Suppressor macrophage (primary cell): ENCODE results near the gene ESPNL.
"Not testable (repeated sequence)": the region's sequence is repeated elsewhere in the genome, so short reads cannot be mapped to it uniquely, and the experiment has no call there.

Experiments used
- DNase-seq, 4 experiments: peaks; one replicate each; pipeline ENCODE4 v3.0.0-alpha.2; 2020 to 2022

Gene ESPNL

DNA sequence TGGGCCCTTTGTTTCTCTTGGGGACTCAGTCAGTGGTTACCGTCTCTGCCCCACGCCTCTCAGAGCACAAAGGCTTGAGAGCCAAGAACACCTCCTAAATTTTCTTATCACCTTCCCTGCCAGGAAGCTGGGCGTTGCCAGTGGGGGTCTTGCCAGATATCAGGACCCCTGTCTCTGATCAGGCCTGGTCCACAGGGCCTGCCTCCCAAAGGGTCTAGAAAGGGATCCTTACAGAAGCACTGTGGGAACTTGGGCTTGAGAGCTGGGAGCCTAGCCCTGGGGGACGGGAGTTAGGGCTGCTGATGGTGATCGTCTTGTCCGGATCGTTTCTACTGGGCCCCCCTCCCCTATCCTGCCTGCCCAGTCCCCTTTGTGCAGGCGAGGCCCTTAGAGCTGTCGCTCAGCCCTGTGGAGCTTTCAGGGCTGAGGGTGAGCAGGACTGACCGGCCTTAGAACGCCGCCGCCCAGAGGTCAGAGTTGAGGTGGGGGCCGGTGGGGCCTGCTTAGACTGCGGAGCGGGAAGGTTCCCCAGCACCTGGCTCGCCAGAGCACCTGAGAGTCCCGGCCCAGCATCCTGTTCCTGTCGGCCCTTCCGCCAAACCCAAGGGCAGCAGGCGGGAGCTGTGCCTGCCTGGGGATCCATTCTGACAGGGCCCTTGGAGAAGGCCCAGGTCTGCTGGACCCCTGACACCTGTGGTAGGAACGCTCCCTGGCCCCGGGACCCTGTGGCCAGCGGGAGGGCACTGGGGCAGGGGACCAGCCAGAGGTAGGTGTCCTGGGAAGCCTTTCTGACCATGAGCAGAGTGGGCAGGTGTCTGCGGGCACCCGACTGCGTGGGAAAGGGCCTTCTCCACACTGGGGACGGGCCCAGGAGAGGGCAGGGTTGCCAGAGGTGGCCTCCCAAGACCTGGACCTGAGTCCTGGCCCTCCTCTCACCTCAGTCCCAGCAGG, 956 bp downstream of the ESPNL start:
- DNase-seq: no peak

DNA sequence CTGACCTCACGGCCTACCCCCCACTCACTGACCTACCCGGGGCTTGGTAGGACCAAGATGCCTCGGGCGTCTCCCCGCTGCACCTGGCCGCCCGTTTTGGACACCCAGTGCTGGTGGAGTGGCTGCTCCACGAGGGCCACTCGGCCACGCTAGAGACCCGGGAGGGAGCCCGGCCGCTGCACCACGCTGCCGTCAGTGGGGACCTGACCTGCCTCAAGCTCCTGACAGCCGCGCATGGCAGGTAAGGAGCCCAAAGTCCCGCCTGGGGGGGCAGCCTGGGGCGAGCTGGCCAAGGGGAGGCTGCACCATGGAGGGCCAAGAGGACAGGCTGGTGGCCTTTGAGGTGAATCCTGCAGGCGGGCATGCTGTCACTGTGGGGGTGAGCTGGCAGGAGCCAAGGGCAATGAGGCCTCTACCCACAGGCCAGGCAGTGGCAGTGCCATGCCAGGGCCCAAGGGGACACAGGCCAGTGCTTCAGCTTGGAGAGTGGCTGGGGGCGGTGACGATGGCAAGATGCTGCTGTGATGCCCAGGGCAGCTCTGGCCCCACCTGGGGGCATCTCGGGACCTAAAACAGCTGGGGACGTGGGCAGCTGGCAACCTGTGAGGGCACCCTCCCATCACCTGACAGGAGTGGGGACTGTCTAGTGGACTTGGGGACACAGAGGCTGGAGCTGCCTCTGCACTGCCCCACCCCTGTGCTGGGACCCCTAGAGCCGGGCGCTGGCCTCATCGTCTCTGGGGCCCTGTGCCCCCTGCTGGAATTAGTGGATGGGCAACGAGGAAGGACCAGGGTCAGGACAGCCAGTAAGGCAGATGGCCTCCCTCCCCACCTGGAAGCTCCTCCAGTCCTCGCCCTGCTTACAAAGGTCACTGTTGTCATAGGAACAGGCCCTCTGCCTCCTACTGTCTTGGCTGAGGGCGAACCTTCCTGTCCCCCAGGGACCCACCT, 2.0 kb downstream of the ESPNL start:
- DNase-seq: no peak

DNA sequence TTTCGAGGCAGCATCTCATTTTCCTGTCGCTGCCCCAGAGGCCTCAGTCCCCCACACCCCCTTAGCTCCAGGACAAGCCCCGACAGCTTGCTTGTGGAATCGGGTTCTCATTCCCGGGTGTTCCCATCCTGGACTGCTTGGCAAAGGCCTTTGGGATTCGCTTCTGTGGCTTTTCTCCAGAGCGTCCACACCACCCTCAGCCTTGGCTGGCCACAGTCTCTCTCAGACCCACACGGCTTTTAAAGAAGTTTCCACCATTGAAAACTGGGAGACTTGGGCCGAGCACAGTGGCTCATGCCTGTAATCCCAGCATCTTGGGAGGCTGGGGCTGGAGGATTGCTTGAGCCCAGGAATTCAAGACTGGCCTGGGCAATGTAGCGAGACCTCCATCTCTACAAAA, 2.7 kb downstream of the ESPNL start:
- DNase-seq: no peak

DNA sequence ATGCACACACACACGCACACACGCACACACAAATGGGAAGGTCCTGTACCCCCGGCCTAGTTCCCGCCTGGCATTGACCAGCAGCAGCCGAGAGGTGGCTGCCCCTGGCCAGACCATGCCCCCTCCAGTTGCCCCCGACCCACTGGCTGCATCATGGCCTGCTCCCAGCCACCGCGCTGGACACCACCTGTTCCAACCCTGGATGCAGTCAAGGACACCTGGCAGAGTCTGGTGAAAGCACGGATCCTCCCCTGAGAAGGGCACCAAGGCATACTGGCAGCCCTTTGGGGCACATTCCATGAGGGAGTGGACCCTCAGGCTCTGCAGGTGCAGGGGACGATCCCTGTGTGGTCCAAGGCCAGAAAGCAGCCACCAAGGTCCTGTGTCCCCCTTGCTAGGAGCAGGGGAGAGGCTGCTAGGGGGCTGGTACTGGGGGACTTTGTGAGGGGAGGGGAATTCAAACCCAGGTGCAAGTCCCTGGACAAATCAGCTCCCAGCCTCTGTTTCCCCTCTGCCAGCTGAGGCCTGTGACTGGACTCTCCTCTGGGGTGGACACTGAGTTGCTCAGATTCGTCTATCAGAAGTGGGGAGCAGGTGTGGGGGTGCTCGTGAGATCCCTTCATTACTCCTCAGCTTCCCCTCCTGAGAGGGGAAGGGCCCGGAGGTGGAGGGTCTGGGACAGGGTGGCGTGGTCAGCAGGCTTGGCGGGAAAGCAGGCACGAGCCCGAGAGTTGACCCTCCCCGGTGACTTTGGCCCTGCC, 3.5 kb downstream of the ESPNL start:
- no peak for DNase-seq

DNA sequence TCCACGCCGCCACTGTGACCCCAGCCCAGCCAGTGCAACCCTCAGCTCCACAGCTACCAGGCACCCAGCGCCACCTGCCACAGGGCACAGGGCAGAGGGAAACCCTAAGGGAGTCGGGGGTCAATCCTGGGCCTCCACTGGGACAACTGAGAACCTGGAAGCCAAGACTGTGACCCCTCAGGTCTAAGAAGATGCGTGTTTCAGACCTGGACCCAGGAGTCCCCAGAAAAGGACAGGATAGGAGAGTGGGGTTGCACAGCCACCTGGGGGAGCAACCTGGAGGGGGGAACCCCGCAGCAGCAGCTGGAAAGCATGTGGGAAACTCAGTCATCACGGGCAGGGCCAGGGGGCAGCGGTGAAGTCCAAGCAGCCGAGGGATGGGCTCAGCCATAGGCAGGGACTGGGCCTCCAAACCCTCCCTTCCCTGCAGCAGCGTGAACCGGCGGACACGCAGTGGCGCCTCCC, 4.1 kb downstream of the ESPNL start:
- no peak for DNase-seq

DNA sequence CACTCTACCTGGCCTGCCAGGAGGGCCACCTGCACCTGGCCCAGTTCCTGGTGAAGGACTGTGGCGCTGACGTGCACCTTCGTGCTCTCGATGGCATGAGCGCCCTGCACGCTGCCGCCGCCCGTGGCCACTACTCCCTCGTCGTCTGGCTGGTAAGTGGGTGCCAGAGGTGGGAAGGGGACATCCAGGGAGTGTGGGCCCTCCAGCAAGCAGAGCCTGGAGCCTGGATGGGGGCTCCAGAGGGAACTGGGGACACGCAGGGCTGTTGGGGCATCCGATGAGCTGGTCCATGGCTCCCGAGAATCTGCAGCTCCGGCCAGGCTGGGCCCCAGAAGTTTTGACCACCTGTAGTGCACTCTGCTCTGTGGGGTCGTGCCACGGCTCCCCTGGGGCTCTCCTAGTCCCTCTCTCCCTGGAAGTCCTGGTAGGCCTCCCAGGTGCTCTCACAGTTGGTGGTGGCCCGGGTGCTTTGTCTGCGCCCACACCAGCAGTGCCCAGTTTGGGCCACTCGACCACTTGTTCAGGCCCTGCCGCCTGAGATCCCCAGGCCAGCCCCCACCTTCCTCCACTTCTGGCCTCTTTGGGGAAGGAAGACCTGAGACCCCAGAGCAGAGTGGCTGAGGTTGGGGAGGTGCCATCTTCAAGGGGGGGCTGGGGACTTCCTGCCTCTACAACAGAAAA, 4.7 kb downstream of the ESPNL start:
- no peak for DNase-seq

DNA sequence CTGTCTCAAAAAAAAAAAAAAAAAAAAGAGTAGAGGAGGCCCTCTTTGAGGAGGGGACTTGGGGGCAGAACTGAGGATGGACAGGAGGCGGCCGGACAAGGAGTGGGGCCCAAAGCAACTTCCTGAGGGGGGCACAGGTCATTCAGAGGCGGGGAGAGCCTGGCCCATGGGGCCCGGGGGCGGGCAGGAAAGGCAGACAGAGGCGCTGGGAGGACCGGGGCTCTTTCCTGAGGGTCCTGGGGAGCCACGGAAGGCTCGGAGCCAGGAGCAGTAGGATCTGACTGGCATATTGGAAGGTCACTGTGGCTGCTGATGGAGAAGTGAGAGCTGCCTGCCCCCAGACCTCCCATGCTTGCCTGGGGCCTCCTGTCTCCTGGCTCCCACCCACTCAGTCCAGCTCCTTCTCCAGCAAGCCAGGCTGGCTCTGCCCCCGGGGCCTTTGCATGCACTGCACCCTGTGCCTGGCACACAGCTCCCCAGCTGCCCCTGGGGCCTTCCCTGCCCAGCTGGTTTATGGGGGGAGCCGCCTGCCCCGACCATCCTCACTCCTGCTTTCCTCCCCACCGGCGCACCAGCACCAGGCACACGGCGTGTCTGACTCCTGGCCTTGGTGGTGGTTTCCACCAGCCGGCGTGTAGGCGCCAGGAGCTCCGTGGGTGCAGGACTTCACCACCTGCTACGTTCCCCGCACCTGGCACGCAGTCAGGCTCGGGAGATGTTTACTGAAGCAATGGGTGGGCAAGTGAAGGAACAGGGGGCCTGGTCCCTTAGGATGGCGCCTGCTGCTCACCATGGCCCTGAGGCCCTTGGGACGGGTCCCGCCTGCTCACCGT, 5.6 kb downstream of the ESPNL start:
- peak; percentile 4 to 35 (median 20) for DNase-seq

DNA sequence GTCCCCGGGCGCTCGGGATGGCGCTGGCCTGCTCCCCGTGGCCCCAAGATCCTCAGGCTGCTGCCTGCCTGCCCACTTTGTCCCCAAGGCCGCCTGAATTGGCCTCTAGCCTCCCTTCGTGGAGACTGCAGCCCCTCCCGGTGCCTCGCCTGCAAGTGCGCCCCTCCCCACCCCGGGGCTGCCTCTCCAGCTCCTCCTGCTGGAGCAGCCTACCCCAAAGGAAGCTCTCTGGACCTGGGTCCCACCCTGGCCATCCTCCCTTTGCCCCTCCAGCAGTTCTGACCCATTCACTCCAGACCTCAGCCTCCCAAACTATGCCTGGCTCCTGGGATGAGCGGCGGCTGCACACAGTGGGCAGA, 6.2 kb downstream of the ESPNL start:
- DNase-seq: no peak

DNA sequence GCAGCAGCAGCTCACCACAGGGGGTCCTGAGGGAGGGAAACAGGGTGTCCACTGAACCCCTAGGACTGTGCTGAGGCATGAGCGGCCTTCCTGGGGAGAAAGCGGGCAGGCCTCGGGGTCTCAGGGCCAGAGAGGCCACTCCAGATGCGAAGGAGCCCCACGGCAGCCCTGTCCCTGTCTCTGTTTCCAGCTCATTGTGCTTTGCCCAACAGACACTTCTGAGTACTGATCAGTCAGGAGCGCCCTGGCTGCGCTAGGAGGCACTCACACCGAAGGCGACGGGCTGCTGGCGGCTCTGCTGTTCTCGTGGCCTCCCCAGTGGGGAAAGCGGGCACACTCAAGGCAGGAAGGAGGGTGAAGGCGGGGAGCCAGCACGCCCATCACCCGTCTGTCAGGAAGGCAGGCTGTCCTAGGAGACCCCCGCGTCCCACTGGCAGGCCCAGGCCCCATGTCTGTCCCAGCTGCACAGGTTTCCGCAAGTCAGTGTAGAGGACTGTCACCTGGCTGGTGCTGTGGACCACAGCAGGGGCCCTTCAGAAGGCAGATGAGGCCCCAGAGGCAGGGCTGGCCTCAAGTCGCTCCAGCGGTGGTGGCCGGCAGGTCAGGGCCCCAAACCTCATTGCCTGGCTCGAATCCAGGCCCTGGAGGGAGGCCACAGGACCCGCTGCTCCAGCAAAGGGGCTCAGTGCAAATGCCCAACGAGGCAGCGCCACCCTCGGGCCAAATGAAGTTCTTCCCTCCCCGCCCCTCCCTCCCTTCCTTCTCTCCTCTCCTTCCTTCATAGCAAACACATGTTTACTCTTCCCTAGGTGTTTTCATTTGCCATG, 6.8 kb downstream of the ESPNL start:
- peak; percentile 13 to 38 (median 24) for DNase-seq

DNA sequence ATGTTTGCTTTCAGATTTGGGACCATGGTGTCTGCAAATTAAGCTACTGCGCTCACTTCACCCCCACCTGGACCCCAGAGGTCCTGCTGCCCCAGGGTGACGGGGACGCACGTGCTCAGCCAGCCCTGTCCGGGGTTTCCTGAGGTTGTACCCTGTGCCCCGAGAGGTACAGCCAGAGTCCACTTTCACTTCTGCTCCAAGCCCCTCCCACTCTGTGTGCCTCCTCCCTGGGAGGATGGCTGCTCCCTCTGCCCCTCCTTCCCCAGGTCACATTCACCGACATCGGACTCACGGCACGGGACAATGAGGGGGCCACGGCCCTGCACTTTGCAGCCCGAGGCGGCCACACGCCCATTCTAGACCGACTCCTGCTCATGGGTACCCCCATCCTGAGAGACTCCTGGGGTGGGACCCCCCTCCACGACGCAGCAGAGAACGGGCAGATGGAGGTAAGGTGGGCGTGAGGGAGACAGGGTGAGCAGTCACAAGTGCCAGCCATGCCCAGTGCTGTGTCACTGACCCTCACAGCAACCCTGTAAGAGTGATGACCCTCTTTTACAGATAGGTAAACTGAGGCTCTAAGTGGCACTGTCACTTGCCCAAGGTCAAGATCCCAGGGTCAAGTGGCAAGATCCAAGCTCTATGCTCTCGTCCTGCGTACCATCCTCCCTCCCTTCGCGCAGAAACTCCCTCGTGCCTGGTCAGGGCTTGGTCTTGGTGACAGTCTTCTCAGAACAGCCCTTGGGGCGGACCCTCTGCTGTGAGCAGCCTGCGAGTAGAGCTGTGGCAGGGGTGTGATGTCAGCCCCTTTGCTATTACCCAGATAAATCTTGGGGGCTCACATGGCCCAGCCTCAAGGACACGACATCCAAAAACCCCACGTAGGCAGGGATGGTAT, 7.6 kb downstream of the ESPNL start:
- peak; percentile 13 to 48 (median 44) for DNase-seq

DNA sequence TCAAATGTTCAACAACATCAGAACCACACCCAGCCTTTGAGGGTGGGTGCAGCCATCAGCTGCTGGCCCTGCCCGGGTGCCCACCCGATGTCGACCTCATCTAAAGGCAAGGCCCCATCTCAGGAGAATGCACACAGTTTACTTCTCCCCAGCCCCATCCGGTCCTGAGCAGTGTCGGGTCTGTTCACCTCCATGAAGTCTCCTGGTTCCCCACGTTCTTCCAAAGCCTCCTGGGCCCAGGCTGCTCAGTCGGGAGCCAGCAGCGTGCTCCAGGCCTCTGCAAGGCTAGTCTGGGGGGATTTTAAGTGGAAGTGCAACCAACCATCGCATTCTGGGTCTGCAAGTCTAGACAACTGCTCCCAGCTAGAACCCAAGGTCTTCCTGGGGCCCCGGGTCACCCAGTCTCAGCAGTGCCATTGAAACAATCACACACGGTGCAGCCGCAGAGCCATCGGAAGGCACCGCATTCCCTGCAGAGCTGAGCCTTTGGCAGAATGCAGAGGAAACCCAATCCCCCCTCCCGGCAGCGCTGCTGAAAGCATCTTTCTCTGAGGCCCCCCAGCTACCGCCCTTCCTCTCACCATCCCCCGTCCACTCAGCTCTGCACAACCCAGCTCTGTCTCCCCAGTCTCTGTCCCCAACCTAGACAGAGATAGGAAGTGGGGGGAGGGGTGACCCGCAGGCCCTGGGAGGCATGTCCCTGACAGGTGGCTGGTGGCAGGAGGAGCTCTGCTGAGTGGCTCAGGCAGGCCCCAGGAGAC, 8.5 kb downstream of the ESPNL start:
- DNase-seq: peak in 2 of 4 experiments; percentile 32 to 47

DNA sequence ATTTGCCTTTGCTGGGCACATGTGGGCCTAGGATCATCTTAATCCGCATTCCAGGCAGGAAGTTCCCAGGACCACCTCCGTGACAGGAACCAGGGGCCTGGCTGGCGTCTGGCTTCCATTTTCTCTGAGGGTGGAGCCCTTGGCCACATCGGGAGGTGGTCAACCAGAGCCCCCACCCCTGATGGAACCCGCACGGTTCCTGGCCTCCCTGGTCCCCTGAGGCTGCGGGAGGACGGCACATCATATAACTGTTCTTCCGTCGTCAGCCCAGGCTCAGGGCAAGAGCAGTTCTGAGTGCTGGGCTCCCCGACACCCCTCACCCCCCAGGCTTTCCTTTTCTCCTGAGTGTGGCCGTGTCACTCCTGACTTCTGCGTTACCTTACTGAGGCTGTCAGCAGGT, 13.5 kb downstream of the ESPNL start:
- no peak for DNase-seq

DNA sequence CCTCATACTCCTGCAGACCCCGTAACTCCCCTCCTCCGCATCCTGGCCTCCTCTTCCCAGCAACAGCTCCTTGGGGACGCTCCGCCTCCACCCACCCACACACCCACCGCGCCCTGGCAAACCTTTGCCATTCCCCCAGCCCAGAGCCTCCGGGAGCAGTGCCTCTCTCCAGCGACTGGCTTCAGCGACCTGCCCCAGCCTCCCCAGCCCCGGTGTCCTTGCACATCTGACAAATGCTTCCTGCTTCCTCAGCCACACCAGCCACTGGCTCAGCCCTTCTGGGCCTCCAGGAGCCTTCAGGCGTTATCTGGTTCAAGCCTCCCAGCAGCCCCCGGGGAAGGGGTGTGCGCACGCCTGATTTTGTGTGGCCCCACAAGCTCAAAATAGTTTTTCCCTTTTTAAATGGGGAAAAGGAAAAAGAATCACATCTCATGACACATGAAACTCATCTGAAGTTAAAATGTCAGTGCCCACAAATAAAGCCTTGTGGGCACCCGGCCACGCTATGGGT, 14.2 kb downstream of the ESPNL start:
- DNase-seq: no peak

DNA sequence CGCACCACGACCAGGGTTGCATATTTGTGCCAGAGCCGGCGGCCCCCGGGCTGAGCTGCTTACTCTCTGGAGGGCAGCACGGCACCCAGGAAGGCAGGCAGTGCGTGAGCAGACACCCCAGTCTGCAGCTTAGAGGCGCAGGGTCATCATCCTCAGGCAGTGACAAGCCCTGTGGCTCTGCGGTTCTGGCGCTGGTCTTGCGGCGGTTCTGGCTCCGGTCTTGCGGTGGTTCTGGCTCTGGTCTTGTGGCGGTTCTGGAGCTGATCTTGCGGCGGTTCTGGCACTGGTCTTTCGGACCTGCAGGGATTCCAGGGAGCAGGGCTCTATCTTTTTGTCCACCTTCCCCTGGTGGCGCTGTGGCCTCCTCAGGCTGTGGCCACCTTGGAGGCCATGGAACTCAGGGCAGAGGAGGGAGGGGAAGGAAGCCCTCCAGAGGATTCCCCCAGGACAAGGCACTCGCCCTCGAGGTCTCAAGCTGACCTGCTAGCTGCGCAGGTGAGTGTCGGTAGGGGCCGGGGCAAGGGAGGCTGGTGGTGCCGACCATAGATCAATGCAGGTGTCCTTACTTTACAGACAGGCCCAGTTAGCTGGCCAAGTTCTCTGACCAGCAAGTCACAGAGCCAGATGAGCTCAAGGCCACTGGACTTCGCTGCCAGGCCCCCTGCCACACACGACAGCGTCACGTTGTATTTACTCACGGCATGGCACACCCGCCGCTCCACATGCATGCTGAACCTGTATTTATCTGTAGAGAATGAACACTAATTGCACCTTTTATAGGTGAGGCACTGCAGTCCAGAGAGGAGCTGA, 14.9 kb downstream of the ESPNL start:
- DNase-seq: no peak

DNA sequence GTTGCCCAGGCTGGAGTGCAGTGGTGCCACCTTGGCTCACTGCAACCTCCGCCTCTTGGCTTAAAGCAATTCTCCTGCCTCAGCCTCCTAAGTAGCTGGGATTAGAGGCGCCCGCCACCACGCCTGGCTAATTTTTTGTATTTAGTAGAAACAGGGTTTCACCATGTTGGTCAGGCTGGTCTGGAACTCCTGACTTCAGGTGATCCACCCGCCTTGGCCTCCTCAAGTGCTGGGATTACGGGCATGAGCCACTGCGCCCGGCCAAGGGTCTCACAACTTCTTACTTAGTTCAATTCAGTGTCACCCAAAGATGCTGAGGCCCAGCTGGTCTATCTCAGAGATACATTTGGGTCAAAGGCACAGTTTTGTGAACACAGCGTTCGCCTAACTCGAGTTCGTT, 15.6 kb downstream of the ESPNL start:
- not testable (repeated sequence) for DNase-seq

DNA sequence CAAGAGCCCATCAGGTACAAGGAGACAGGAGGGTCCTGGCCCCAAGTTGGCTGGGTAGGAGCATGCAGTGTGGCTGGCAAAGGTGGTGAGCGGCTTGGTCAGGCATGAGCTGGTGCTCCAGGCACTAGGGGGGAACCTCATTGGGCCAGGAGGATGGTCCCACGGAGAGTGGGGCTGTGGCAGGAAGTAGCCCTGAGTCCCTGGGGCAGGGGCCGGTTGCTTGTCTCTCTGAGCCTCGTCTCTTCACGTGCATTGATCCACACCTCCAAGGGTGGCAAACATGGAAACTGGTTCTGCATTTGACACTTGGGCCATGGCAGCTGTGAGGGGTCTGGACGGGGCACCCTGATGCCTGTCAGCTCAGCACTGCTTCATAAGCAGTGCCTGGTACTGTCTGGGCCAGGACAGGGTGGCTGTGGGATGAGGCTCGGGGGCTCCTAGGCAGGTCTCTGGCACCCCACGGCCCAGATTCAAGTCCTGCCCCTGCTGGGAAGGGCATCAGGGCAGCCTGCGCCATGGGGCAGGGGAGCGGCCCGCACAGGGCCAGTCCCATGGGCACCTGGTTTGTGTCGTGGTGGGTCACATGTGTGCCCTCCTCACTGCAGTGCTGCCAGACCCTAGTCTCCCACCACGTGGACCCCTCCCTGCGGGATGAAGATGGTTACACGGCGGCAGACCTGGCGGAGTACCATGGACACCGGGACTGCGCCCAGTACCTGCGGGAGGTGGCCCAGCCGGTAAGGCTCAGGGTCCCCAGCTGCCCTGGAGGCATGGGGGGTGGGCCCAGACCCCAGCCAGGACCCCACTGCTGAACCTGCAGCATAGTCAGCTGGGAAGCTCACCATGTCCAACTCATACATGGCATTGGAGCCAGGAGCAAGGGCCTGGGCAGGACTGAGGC, 16.4 kb downstream of the ESPNL start:
- DNase-seq: no peak
